H9 (cell line): ENCODE results near the gene TMEM114. TPM values are rescaled to one million over a fixed set of nuclear protein-coding genes. Genes with fewer than 3 reads are reported as not detected.

Experiments
- DNase-seq: peaks from one replicate; pipeline ENCODE4 v3.0.0-alpha.2; 2017
- H2AFZ ChIP-seq: one replicate; pipeline ENCODE4 v1.6.1; 2013; ENCODE audit warnings: mild to moderate bottlenecking, low read length, control low read depth, moderate library complexity
- H2AK5ac ChIP-seq: 2 replicates; pipeline ENCODE4 v1.6.1; 2013; ENCODE audit warnings: low read length, control low read depth, mixed read lengths; ENCODE audit not compliant: insufficient read length
- H2BK120ac ChIP-seq: one replicate; pipeline ENCODE4 v1.6.1; 2013; ENCODE audit warnings: low read depth, mild to moderate bottlenecking, low read length, control low read depth, inconsistent platforms; ENCODE audit not compliant: poor library complexity, severe bottlenecking
- H2BK12ac ChIP-seq: 2 replicates; pipeline ENCODE4 v1.6.1; 2013; ENCODE audit warnings: low read length, control low read depth, mixed read lengths, low read depth; ENCODE audit not compliant: insufficient read length
- H2BK15ac ChIP-seq: 2 replicates; pipeline ENCODE4 v1.6.1; 2013; ENCODE audit warnings: low read depth, low read length, control low read depth
- H2BK20ac ChIP-seq: one replicate; pipeline ENCODE4 v1.6.1; 2013; ENCODE audit warnings: low read depth, mild to moderate bottlenecking, low read length, control low read depth, inconsistent platforms; ENCODE audit not compliant: poor library complexity, severe bottlenecking
- H2BK5ac ChIP-seq: 2 replicates; pipeline ENCODE4 v1.6.1; 2013; ENCODE audit warnings: low read length, control low read depth, mixed read lengths; ENCODE audit not compliant: insufficient read length
- H3K14ac ChIP-seq: 2 replicates; pipeline ENCODE4 v1.6.1; 2013; ENCODE audit warnings: low read length, control low read depth; ENCODE audit not compliant: insufficient read depth
- H3K18ac ChIP-seq: 2 replicates; pipeline ENCODE4 v1.6.1; 2013; ENCODE audit warnings: low read depth, mild to moderate bottlenecking, mixed read lengths, low read length, control low read depth; ENCODE audit not compliant: insufficient read length
- H3K23ac ChIP-seq: 2 replicates; pipeline ENCODE4 v1.6.1; 2013; ENCODE audit warnings: low read length, control low read depth, mixed read lengths, low read depth; ENCODE audit not compliant: insufficient read length
- H3K23me2 ChIP-seq: 2 replicates; pipeline ENCODE4 v1.6.1; 2013; ENCODE audit warnings: low read depth, mild to moderate bottlenecking, mixed read lengths, low read length, control low read depth; ENCODE audit not compliant: insufficient read length, poor library complexity, severe bottlenecking
- H3K27ac ChIP-seq: 2 replicates; pipeline ENCODE4 v1.5.1; 2013; ENCODE audit warnings: low read length, control low read depth, mixed read lengths, low read depth; ENCODE audit not compliant: insufficient read length
- H3K27me3 ChIP-seq: 2 replicates; pipeline ENCODE4 v1.6.1; 2013; ENCODE audit warnings: low read length, control low read depth, inconsistent platforms; ENCODE audit not compliant: insufficient read depth
- H3K4ac ChIP-seq: 2 replicates; pipeline ENCODE4 v1.6.1; 2013; ENCODE audit warnings: low read depth, mild to moderate bottlenecking, control low read depth, inconsistent platforms, low read length, moderate library complexity
- H3K4me1 ChIP-seq: 2 replicates; pipeline ENCODE4 v1.6.1; 2013; ENCODE audit warnings: low read length, control low read depth, inconsistent platforms; ENCODE audit not compliant: insufficient read depth
- H3K4me2 ChIP-seq: 2 replicates; pipeline ENCODE4 v1.6.1; 2013; ENCODE audit warnings: low read length, control low read depth, mixed read lengths; ENCODE audit not compliant: insufficient read length, insufficient read depth
- H3K56ac ChIP-seq: 2 replicates; pipeline ENCODE4 v1.6.1; 2013; ENCODE audit warnings: low read depth, mild to moderate bottlenecking, mixed read lengths, low read length, control low read depth; ENCODE audit not compliant: insufficient read length
- H3K79me1 ChIP-seq: 2 replicates; pipeline ENCODE4 v1.6.1; 2013; ENCODE audit warnings: low read depth, mild to moderate bottlenecking, moderate library complexity, low read length, control low read depth, inconsistent platforms; ENCODE audit not compliant: insufficient read depth, poor library complexity, severe bottlenecking
- H3K79me2 ChIP-seq: 2 replicates; pipeline ENCODE4 v1.6.1; 2013; ENCODE audit warnings: low read length, control low read depth, inconsistent platforms; ENCODE audit not compliant: insufficient read depth
- H3K9ac ChIP-seq: 2 replicates; pipeline ENCODE4 v1.6.1; 2013; ENCODE audit warnings: low read length, control low read depth, mixed read lengths; ENCODE audit not compliant: insufficient read length; ENCODE audit errors: extremely low read depth
- H3K9me3 ChIP-seq: one replicate; pipeline ENCODE4 v1.6.1; 2013; ENCODE audit warnings: low read depth, low read length, inconsistent platforms; ENCODE audit not compliant: control insufficient read depth
- H3T11ph ChIP-seq: one replicate; pipeline ENCODE4 v1.6.1; 2013; ENCODE audit warnings: mild to moderate bottlenecking, low read length, control low read depth, inconsistent platforms
- H4K20me1 ChIP-seq: one replicate; pipeline ENCODE4 v1.6.1; 2013; ENCODE audit not compliant: control insufficient read depth, insufficient read length, insufficient read depth
- H4K5ac ChIP-seq: 2 replicates; pipeline ENCODE4 v1.6.1; 2013; ENCODE audit warnings: low read depth, mild to moderate bottlenecking, mixed read lengths, low read length, control low read depth; ENCODE audit not compliant: insufficient read length
- H4K8ac ChIP-seq: replicated peaks from 2 replicates; pipeline ENCODE4 v1.6.1; 2013; ENCODE audit warnings: low read length, control low read depth, mixed read lengths, low read depth; ENCODE audit not compliant: insufficient read length
- H4K91ac ChIP-seq: 2 replicates; pipeline ENCODE4 v1.6.1; 2013; ENCODE audit warnings: low read depth, mild to moderate bottlenecking, moderate library complexity, mixed read lengths, low read length, control low read depth; ENCODE audit not compliant: insufficient read length
- H3K27ac Mint-ChIP-seq, 3 experiments: 2 replicates in 2 of 3; 3 replicates in 1 of 3; pipeline ENCODE4 v1.8.0; 2020 to 2021; ENCODE audit warnings: mixed read lengths in 3 of 3, mild to moderate bottlenecking in 1 of 3, moderate library complexity in 1 of 3
- H3K27me3 Mint-ChIP-seq: 2 replicates; pipeline ENCODE4 v1.8.0; 2021; ENCODE audit warnings: low read depth, mild to moderate bottlenecking, moderate library complexity, mixed read lengths
- H3K36me3 Mint-ChIP-seq, 3 experiments: 2 replicates in 2 of 3; 3 replicates in 1 of 3; pipeline ENCODE4 v1.8.0; 2020 to 2021; ENCODE audit warnings: low read depth in 3 of 3, mixed read lengths in 3 of 3; ENCODE audit not compliant: insufficient read depth in 1 of 3
- H3K4me1 Mint-ChIP-seq, 2 experiments: 2 replicates each; pipeline ENCODE4 v1.8.0; 2020; ENCODE audit warnings: mixed read lengths in 2 of 2
- H3K4me3 Mint-ChIP-seq, 2 experiments: 2 replicates in 1 of 2; 3 replicates in 1 of 2; pipeline ENCODE4 v1.8.0; 2020 to 2021; ENCODE audit warnings: mild to moderate bottlenecking in 2 of 2, mixed read lengths in 2 of 2, moderate library complexity in 1 of 2
- H3K9me3 Mint-ChIP-seq, 2 experiments: 2 replicates in 1 of 2; 3 replicates in 1 of 2; pipeline ENCODE4 v1.8.0; 2020; ENCODE audit warnings: mild to moderate bottlenecking in 2 of 2, mixed read lengths in 2 of 2, moderate library complexity in 1 of 2
- CTCF ChIP-seq: fragments of 200-600 bp; sonication (generic); conservative IDR thresholded peaks from 3 replicates; pipeline ENCODE4 v1.8.0; 2021; ENCODE audit warnings: antibody characterized with exemption, mild to moderate bottlenecking
- WGBS: extraction: QIAGEN DNeasy Blood & Tissue Kit; methylation state at CpG from one replicate; pipeline ENCODE4 v1.1.7; 2013; ENCODE audit warnings: missing lambda C conversion rate, low lambda C conversion rate, mixed read lengths; ENCODE audit not compliant: insufficient read length; ENCODE audit errors: extremely low coverage; 5-methylcytosine and 5-hydroxymethylcytosine counted together
- total RNA-seq: library from RNA; stranded (reverse); gene quantifications from 2 replicates; pipeline ENCODE4 v1.2.1, GENCODE V29; 2021

The TMEM114 gene
- total RNA-seq, 1 experiment from 2014 or later, result 0.33 TPM

- no peak overlapping the region for H4K91ac ChIP-seq
- H3K4me1 Mint-ChIP-seq, result peaks cover 16 to 17% of the 10 kb centered on the region in 2 experiments
- H2BK120ac ChIP-seq, result no peak overlapping the region
- no peak overlapping the region for H3T11ph ChIP-seq
- H2AFZ ChIP-seq, result no peak overlapping the region
- H3K79me1 ChIP-seq, result no peaks in the 10 kb centered on the region
- H3K4me1 ChIP-seq, result no peaks in the 10 kb centered on the region
- H3K56ac ChIP-seq, result no peak overlapping the region
- no CpG with 5 or more reads among the region's 9 CpGs for WGBS
- no peaks in the 10 kb centered on the region for H3K79me2 ChIP-seq
- H3K27ac ChIP-seq, result no peak overlapping the region
- H2BK5ac ChIP-seq, result no peak overlapping the region
- H3K27ac Mint-ChIP-seq, result no peak overlapping the region; a peak in 1 of 7 replicates
- H2BK20ac ChIP-seq, result no peak overlapping the region
- H3K9me3 ChIP-seq, result no peaks in the 10 kb centered on the region
- no peaks in the 10 kb centered on the region; a peak in 1 of 7 replicates for H3K36me3 Mint-ChIP-seq
- H3K9me3 Mint-ChIP-seq, result no peaks in the 10 kb centered on the region
- peaks cover 23% of the 10 kb centered on the region; the same call in 1 of the 2 replicates for H3K27me3 ChIP-seq
- TF ChIP-seq CTCF, result no peak
- no peak overlapping the region for H2AK5ac ChIP-seq
- DNase-seq, result peak; percentile 59
- no peak overlapping the region for H3K23ac ChIP-seq
- H3K14ac ChIP-seq, result no peak overlapping the region
- no peak overlapping the region for H2BK15ac ChIP-seq
- no peak overlapping the region for H3K9ac ChIP-seq
- no peak overlapping the region for H4K8ac ChIP-seq
- H2BK12ac ChIP-seq, result no peak overlapping the region
- no peak overlapping the region; a peak in 4 of 5 replicates for H3K4me3 Mint-ChIP-seq
- H4K20me1 ChIP-seq, result no peaks in the 10 kb centered on the region
- H3K18ac ChIP-seq, result no peak overlapping the region
- no peak overlapping the region for H3K4ac ChIP-seq
- peaks cover 16% of the 10 kb centered on the region for H3K23me2 ChIP-seq
- H3K4me2 ChIP-seq, result peak overlapping the region; percentile 84
- H3K27me3 Mint-ChIP-seq, result peaks cover 20% of the 10 kb centered on the region
- no peak overlapping the region for H4K5ac ChIP-seq
Measured at GRCh38 chr16:8588682-8589056, 1.6 kb downstream of the TMEM114 start.
